GM18526 (cell line): ENCODE data around the gene TGFBRAP1.

ENCODE experiments used
- POLR2A ChIP-seq: IDR thresholded peaks from 3 replicates; pipeline ENCODE4 v1.6.1; 2011; ENCODE audit not compliant: insufficient read length; ENCODE audit errors: extremely low read depth

Gene TGFBRAP1

GRCh38 chr2:105330681-105331375 lies 1.3 kb upstream of the TGFBRAP1 start:
- no peak for TF ChIP-seq POLR2A

- TF ChIP-seq POLR2A: no peak
Measured at GRCh38 chr2:105329197-105329554, 359 bp downstream of the TGFBRAP1 start.

GRCh38 chr2:105328281-105329196 lies 996 bp downstream of the TGFBRAP1 start:
- peak; percentile 17 for TF ChIP-seq POLR2A

GRCh38 chr2:105327690-105328089 lies 1.8 kb downstream of the TGFBRAP1 start:
- no peak for TF ChIP-seq POLR2A

GRCh38 chr2:105325389-105325963 lies 4.1 kb downstream of the TGFBRAP1 start:
- no peak for TF ChIP-seq POLR2A

GRCh38 chr2:105324732-105325131 lies 4.8 kb downstream of the TGFBRAP1 start:
- no peak for TF ChIP-seq POLR2A

GRCh38 chr2:105324101-105324500 lies 5.4 kb downstream of the TGFBRAP1 start:
- no peak for TF ChIP-seq POLR2A

GRCh38 chr2:105323111-105323510 lies 6.4 kb downstream of the TGFBRAP1 start:
- no peak for TF ChIP-seq POLR2A

GRCh38 chr2:105321875-105322646 lies 7.5 kb downstream of the TGFBRAP1 start:
- TF ChIP-seq POLR2A: no peak

- TF ChIP-seq POLR2A: no peak
Measured at GRCh38 chr2:105320651-105321215, 8.8 kb downstream of the TGFBRAP1 start.

GRCh38 chr2:105317937-105318336 lies 11.6 kb downstream of the TGFBRAP1 start:
- TF ChIP-seq POLR2A: no peak

- TF ChIP-seq POLR2A: no peak
Measured at GRCh38 chr2:105315314-105315713, 14.2 kb downstream of the TGFBRAP1 start.

- TF ChIP-seq POLR2A: no peak
Measured at GRCh38 chr2:105313877-105314276, 15.7 kb downstream of the TGFBRAP1 start.

GRCh38 chr2:105309147-105309545 lies 20.4 kb downstream of the TGFBRAP1 start:
- no peak for TF ChIP-seq POLR2A

GRCh38 chr2:105308382-105309146 lies 21.0 kb downstream of the TGFBRAP1 start:
- TF ChIP-seq POLR2A: no peak

- no peak for TF ChIP-seq POLR2A
Measured at GRCh38 chr2:105307962-105308361, 21.6 kb downstream of the TGFBRAP1 start.
